ENCODE data around the gene C13orf42. TPM values are rescaled to one million over a fixed set of nuclear protein-coding genes. Genes with fewer than 3 reads are reported as not detected.

Gene C13orf42
- polyA plus RNA-seq, 2 of the 4 experiments (the other 2 are of a cell fraction): not detected

- TF ChIP-seq NR3C1 (IDR thresholded peaks at IDR 0.05): no peak
- TF ChIP-seq ATOH8 (CRISPR knock-in tag; IDR thresholded peaks at IDR 0.05; ENCODE audit: low read depth): no peak
- TF ChIP-seq BHLHE40 (IDR thresholded peaks at IDR 0.05; ENCODE audit: low read depth, low read length): no peak
- no peak for TF ChIP-seq CHD2 (IDR thresholded peaks at IDR 0.05; ENCODE audit: low read length, partially characterized antibody)
- no peak for TF ChIP-seq MYC (IDR thresholded peaks at IDR 0.05; ENCODE audit: borderline replicate concordance, low read length)
- TF ChIP-seq MAX (IDR thresholded peaks at IDR 0.05): no peak
- TF ChIP-seq HDAC2 (IDR thresholded peaks at IDR 0.05): no peak
- no peak for TF ChIP-seq SREBF2 (IDR thresholded peaks at IDR 0.05)
- no peak for TF ChIP-seq CBX8 (IDR thresholded peaks at IDR 0.05)
- no peak for TF ChIP-seq CBX2 (IDR thresholded peaks at IDR 0.05; ENCODE audit: borderline replicate concordance, low read depth)
- TF ChIP-seq POLR2AphosphoS2 (conservative IDR thresholded peaks at IDR 0.05; ENCODE audit: low read length): no peak
- TF ChIP-seq HEYL (CRISPR knock-in tag; IDR thresholded peaks at IDR 0.05): no peak
- ATAC-seq (no peak), FAIRE-seq (no peak), DNase-seq (ENCODE audit: low read depth in 1 of 2, low spot score in 1 of 2) (no peak)
- H3K9me3 ChIP-seq: no peaks in the 10 kb centered on the region
- POLR2A ChIA-PET: no interaction called here
- no peak overlapping the region for H3K4me3 ChIP-seq
- no peak overlapping the region for H3K4me2 ChIP-seq
- CTCF ChIA-PET: no interaction called here
- H3K27ac ChIP-seq: no peak overlapping the region
- WGBS (ENCODE audit: missing lambda C conversion rate): 98% methylated on average over 3 of the region's 3 CpGs
- H3K4me1 ChIP-seq: no peaks in the 10 kb centered on the region
Measured at GRCh38 chr13:51034906-51035305, 76.2 kb downstream of the C13orf42 start.

GRCh38 chr13:51033421-51034185, 77.5 kb downstream of the C13orf42 start:
- no peak overlapping the region for H3K4me3 ChIP-seq
- no peak for TF ChIP-seq MAZ (IDR thresholded peaks at IDR 0.05; ENCODE audit: borderline replicate concordance, low read depth, low read length)
- TF ChIP-seq HOXB5 (CRISPR knock-in tag; IDR thresholded peaks at IDR 0.05): no peak
- TF ChIP-seq EHMT2 (IDR thresholded peaks at IDR 0.05; ENCODE audit: low read depth): no peak
- no peak for TF ChIP-seq POLR2A (IDR thresholded peaks at IDR 0.05; ENCODE audit: low read length)
- no peak for TF ChIP-seq HOXA7 (CRISPR knock-in tag; IDR thresholded peaks at IDR 0.05)
- no peak for TF ChIP-seq ESRRA (IDR thresholded peaks at IDR 0.05; ENCODE audit: borderline replicate concordance, low read length)
- no peak for TF ChIP-seq TFCP2L1 (CRISPR knock-in tag; IDR thresholded peaks at IDR 0.05)
- TF ChIP-seq ZFP36 (IDR thresholded peaks at IDR 0.05; ENCODE audit: borderline replicate concordance, partially characterized antibody): no peak
- no peak for TF ChIP-seq ATOH8 (CRISPR knock-in tag; IDR thresholded peaks at IDR 0.05; ENCODE audit: low read depth)
- TF ChIP-seq RNF2 (IDR thresholded peaks at IDR 0.05; ENCODE audit: borderline replicate concordance, low read depth): no peak
- no peak for TF ChIP-seq CBX2 (IDR thresholded peaks at IDR 0.05; ENCODE audit: borderline replicate concordance, low read depth)
- no peak for TF ChIP-seq BCL3 (IDR thresholded peaks at IDR 0.05)
- no peak for TF ChIP-seq RFX5 (IDR thresholded peaks at IDR 0.05)
- TF ChIP-seq MYC (IDR thresholded peaks at IDR 0.05; ENCODE audit: borderline replicate concordance, low read length): no peak
- no peak for TF ChIP-seq EP300 (IDR thresholded peaks at IDR 0.05)
- TF ChIP-seq EHF (CRISPR knock-in tag; IDR thresholded peaks at IDR 0.05): no peak
- no peaks in the 10 kb centered on the region for H3K9me3 ChIP-seq
- no peak overlapping the region for H3K27ac ChIP-seq
- no peak overlapping the region for H3K4me2 ChIP-seq
- ChIA-PET CTCF (no interaction called here), POLR2A (no interaction called here)
- no peaks in the 10 kb centered on the region for H3K4me1 ChIP-seq
- FAIRE-seq: no peak
- WGBS (ENCODE audit: missing lambda C conversion rate): 74% methylated on average over 5 of the region's 5 CpGs
- no peak for ATAC-seq
- DNase-seq (ENCODE audit: low read depth in 1 of 2, low spot score in 1 of 2): no peak
